GM21367 (cell line): ENCODE data around the gene EPHA3.

Experiments
- ATAC-seq: cut with Tn5 transposase; IDR thresholded peaks from one replicate; pipeline ENCODE4 v1.9.1; 2021; ENCODE audit not compliant: unreplicated experiment

EPHA3 gene

DNA sequence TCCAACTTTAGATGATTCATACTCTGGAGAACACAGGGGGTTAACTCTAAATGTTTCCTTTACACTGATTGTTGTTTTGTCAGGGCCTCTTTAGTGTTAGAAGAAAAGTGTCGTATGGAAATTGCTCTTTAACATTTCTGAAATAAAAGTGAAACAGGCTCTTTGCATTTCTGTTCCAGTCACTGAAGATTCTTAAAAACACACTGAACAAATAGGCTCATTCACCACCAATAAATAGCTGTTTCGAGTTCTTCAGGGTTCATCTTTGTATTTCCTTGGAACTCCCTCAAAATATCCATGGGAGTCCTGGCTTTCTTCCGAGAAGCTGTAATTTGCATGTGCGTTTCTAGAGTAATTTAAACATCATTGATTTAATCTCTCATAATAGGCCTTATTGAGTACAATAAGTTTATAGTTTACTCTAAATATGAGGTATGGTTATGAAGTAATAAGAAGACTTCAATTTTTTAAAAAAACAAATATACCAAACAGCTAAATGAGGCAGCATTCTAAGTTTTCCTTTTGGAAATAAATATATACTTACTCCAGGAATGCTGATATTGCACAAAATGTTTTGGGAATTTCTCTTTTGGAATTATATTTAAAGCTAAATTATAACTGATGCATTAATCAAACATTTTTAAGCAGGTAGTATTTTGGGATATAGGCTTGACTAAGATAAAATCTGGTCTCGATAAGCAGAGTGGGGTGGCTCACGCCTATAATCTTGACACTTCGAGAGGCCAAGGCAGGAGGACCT, 327.4 kb downstream of the EPHA3 start:
- ATAC-seq, result no peak

DNA sequence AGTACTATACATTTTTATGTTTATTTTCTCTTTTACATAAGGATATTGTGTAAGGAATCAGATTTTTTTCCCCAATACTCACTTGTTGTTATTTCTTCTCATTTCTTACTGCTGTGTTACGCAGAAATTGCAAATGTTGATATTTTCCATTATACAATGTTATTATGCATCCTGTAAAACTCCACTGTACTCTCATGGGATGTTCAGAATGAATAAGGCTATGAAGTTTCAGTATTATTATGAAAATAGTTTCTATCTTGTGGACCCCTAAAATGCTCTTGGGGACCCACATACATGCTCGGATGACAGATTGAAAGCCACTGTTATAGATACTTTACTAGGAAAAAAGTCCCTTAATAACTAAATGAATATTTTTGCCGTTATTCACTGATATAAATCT, 329.4 kb downstream of the EPHA3 start:
- no peak for ATAC-seq

GRCh38 chr3:89440386-89440785, 333.0 kb downstream of the EPHA3 start:
- ATAC-seq, result no peak

- no peak for ATAC-seq
Observed at GRCh38 chr3:89441141-89441540, 333.7 kb downstream of the EPHA3 start.

DNA sequence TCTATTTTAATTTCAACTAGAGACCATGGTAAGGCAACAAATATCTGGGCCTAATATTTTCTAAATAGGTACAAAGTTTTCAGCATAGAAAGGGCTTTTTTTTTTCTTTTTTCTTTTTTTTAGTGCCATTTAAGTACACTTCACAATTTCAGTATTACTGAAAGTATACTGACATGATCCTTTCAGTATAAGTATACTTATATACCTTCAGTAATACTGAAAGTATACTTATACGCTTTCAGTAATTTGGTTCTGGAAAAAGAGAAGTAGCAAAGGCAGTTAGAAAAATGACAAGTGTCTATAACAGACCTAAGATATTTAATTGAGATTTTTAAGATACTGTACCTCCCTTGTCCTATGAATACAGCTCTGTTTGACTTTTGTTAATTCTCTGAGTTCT, 339.2 kb downstream of the EPHA3 start:
- ATAC-seq, result no peak

DNA sequence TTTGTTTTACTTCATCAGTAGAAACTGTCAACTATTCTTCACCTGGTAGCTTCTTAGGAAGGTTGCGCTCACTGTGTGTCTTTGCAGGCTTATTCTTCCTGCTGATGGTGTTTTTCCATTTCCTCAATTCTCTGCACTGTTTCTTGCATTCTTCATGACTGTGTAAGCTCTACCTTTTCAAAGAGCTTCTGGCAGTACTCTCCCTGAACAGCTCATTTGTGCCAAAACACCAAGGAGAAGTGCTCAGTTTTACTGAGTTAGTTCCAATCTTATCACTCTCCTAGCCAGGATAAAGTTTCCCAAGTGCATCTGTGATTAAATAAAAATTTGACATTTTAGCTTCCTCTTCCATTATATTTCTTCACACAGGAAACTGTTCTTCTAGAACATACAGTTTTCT, 339.8 kb downstream of the EPHA3 start:
- ATAC-seq, result no peak

- ATAC-seq, result no peak
Observed at GRCh38 chr3:89449086-89449485, 341.7 kb downstream of the EPHA3 start.

DNA sequence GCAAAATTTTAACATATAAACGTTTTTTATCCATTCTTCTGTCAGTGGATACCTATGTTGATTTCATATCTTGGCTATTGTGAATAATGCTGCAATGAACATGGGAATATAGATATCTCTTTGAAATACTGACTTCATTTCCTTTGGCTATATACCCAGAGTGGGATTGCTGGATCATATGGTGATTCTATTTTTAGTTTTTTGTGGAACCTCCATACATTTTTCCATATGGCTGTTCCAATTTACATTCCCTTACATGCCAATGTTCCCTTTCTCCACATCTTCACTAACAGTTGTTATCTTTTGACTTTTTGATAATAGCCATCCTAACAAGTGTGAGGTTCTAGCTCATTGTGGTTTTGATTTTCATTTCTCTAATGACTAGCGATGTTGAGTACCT, 344.6 kb downstream of the EPHA3 start:
- ATAC-seq, result no peak

DNA sequence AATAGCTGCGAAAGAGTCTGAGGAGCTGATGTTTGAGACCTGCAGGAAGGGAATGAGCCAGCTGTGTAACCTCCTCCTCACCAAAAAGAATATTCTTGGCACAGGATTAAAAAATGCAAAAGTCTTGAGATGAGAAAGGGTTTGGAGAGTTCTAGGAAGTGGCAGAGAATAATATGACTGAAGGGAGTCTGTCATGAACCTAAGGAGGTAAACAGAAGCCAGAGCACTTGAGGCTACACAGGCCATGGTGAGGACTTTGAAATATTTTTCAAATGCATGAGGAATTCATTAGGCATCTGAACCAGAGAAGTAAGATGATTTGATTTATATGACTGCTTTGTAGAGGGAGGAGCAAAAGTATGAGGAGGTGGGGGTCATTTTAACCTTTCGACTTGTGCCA, 347.8 kb downstream of the EPHA3 start:
- ATAC-seq, result no peak

DNA sequence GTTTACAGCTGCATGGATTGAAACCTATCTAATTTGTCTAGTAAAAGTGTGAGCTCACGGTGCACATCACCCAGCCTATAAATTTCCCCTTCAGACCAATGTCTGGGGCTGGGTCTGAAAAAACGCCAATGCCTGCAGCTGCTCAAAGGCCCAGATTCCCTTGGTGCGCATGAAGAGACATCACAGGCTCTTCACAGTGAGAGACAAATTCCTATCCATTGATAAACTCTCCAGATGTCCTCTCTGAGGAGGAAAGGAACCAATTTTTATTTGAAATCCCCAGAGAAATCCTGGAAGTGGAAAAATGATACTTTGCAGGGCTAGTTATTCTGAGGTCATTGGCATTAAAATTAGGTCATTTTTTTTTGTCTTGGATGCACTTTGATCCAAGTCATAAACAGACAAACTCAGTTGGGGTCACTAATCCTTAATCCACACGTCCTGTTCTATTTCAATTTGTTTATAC, 360.5 kb downstream of the EPHA3 start:
- no peak for ATAC-seq

DNA sequence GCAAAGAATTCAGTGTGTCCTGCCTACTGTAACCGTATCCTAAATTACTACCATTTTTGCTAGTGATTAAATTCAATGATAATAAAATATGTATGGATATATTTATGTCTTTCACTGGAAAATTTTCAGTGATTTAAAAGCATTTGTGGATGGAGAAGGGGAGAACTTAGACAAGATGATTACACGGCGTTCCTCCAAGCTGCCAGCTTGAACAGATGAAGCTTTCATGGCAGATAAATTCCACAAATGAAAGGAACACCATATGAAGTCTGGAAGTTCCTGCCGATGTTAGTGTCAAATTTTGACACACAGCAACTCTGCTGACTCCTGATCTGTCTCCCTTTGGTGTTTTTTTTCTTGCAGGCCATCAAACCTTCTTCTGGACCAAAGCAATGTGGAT, 364.7 kb downstream of the EPHA3 start:
- no peak for ATAC-seq

DNA sequence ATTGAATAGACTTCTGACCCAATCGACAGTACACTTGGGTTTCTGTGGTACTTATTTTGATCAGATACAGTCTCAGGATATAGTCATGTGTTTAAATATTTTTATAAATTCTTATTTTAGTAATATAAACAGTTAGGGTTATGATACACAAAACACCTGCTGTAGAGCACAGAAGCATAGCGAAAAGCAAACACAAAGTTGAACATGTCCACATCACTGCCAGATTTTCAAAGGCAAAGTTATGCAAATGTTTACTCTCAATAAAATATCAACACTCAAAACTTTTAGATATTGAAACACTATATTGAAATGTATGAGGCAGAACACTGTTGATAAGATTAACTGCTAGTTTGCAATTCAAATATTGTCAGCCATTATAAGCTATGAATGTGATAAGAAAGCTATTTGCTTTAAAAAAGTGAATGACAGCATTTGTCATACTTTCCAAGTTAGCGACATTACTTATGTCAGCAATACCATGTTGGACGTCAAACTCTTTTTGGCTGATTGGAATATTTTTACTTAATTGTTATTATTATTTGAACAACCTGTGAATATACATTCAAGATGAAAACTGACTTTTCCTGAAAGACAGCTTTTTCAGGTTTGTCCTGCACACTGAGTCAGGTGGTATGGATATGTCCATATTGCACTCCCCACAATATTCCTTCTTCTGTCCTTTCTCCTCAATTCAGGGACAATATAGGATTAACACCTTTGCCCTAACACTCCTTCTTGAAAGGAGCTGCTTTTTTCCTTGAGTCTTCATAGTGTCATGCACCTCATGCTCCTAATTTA, 367.1 kb downstream of the EPHA3 start:
- no peak for ATAC-seq

DNA sequence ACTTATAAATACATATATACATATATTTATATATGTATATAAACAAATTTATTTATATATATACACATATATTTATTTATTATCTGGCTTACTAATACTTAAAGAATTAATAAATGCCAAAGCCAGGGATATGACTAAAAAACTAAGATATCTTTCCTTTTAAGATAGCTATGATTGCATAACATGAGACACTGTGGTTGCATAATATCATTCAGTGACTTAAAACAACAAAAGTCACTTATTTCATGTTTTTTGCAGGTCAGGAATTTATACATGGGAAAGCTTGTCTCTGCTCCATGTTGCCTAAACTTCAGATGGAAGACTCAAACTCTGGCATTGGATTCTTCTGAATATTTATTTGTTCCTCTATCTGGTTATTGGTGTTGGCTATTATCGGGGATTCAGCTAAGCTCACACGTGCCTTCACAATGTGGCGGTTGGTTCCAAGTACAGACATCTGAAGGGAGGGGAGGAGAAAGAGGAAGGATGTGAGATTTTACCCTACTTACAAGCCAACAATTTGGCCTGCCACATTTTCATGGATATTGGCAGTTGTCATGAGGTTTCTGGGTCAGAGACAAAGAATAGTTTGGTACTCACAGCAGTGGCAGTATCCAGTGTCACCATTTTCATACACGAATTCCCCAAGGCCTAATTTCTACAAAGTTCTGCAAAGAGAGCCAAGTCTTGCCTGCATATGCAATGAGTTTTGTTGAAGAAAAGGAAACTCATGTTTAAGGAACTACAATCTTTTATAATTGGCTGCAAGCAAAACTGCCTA, 381.6 kb downstream of the EPHA3 start:
- no peak for ATAC-seq

- ATAC-seq, result no peak
Observed at GRCh38 chr3:89490129-89490528, 382.7 kb downstream of the EPHA3 start.

DNA sequence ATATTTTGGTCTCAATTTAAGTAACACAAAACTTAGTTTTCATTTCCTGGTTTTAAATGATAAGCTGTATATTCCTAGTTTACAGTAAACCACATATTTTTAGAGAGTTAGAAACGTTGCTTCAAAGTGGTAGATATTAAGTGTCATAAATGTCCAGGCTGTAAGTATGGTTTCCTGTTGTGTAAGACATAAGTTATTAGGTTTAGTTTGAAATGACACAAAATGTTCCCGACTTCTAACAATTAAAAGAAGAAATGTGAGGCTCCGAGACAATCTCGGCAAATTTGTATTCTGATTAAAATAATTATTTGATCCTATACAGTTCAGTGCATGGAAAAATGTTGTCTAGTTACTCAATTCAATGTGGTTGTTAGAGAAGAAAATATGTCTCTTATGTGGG, 387.3 kb downstream of the EPHA3 start:
- ATAC-seq, result no peak

DNA sequence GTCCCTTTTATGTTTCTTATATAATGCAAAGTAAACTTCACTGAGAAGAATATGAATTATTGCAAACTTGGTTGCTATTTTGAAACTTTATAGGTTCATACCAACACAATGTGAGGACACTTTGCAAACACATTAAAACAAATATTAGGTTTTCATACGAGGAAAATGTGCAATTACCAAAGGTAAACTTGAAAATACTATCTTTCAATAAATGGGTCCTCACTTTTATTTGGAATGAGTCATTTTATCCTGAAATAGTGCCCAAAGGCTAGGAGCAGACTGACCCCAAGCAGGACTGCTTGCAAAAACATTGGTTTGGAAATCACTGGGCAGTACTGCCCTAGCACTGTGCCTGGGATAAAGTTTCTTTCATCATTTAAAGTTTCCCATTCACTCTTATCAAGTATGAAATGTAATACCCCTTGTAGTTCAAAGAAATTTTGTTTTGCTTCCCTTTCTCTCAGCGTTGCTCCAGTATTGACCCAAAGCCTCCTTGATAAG, 396.5 kb downstream of the EPHA3 start:
- no peak for ATAC-seq

GRCh38 chr3:89504432-89504831, 397.0 kb downstream of the EPHA3 start:
- ATAC-seq, result no peak

DNA sequence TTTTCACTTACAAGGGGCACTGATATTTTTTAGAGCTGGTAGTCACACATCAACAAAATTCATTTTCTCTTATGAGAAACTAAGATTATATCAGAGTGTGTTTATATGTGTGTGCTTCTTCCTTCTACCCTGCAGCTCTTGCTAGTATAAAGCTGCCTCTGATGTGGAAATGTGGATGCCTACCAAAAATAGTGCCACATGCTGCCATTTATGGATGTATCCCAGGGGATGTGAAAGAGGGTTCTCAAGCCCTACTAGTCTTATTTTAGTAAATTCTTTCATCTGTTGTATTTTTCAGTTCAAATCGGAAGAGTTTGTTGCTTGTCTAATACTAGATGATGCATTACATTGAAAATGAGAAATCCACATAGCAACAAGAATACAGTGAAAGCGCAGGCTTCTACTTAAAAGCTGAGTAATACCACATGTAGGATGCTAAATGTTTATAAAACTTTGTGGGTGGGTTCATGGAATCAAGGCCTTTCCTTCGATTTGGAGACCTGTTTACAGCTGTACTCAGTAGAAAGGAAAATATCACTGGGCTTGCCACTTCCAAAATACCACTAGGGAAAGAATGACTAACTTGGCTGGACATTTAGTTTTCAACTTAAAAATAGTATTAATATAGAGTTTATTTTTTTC, 399.2 kb downstream of the EPHA3 start:
- ATAC-seq, result no peak

GRCh38 chr3:89521328-89521727, 413.9 kb downstream of the EPHA3 start:
- no peak for ATAC-seq

- no peak for ATAC-seq
Observed at GRCh38 chr3:89522155-89522554, 414.7 kb downstream of the EPHA3 start.

GRCh38 chr3:89525609-89526008, 418.2 kb downstream of the EPHA3 start:
- no peak for ATAC-seq
